ENCODE results near the gene NDUFA13.

Gene NDUFA13

DNA sequence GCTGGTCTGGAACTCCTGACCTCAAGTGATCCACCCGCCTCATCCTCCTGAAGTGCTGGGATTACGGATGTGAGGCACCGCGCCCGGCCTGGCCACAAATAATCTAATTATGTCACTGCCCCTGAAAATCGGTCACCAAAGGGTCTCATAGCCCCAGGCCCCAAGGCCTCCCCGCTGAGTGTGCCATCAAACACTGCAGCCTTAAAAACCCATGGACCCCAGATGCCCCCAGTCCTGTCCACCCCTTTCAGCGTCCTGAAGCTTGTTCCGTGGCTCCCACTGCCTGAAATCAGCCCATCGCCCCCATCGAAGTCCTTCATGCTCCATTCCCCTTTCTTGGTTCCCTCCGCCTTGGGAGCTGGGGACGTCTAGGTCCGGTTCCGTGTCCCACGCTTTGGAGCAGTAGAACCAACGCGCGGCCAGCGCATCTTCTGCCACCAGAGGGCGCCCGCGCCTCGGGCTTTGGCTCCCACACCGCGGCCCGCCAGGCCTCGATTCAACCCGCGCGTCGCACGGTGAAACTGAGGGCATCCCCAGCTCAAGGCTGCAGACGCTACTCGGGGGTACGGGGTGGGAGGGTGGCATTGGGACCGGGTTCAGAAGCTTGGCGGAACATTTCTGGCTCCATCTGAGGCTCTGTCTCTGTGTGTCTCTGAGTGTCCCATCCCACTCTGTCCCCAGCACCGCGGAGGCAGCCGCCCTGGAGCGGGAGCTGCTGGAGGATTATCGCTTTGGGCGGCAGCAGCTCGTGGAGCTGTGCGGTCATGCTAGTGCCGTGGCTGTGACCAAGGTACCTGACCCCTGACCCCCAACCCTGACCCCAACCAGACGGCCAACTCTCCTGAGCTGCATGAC is 16.2 kb downstream of the NDUFA13 start:
- Histone ChIP-seq H3K4me2 (no peak overlapping the region), H3K4me3 (IDR thresholded peaks at IDR 0.05; ENCODE audit: insufficient read depth, low read depth, low read length) (no peak overlapping the region), H3K27ac (no peak overlapping the region), H3K27me3 (ENCODE audit: insufficient read depth, low read depth) (no peaks in the 10 kb centered on the region), H3K4me1 (ENCODE audit: low read depth, poor library complexity, severe bottlenecking) (no peaks in the 10 kb centered on the region), H3K9ac (no peak overlapping the region), H3K36me3 (ENCODE audit: insufficient read depth) (no peaks in the 10 kb centered on the region), H2AFZ (ENCODE audit: low read depth) (no peak overlapping the region), H3K79me2 (ENCODE audit: insufficient read depth, low read depth) (no peaks in the 10 kb centered on the region), H4K20me1 (ENCODE audit: insufficient read depth) (no peaks in the 10 kb centered on the region)
- TF ChIP-seq, protein P1, sequence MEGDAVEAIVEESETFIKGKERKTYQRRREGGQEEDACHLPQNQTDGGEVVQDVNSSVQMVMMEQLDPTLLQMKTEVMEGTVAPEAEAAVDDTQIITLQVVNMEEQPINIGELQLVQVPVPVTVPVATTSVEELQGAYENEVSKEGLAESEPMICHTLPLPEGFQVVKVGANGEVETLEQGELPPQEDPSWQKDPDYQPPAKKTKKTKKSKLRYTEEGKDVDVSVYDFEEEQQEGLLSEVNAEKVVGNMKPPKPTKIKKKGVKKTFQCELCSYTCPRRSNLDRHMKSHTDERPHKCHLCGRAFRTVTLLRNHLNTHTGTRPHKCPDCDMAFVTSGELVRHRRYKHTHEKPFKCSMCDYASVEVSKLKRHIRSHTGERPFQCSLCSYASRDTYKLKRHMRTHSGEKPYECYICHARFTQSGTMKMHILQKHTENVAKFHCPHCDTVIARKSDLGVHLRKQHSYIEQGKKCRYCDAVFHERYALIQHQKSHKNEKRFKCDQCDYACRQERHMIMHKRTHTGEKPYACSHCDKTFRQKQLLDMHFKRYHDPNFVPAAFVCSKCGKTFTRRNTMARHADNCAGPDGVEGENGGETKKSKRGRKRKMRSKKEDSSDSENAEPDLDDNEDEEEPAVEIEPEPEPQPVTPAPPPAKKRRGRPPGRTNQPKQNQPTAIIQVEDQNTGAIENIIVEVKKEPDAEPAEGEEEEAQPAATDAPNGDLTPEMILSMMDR (conservative IDR thresholded peaks at IDR 0.05; ENCODE audit: low read depth, low read length), result peak; percentile 75

DNA sequence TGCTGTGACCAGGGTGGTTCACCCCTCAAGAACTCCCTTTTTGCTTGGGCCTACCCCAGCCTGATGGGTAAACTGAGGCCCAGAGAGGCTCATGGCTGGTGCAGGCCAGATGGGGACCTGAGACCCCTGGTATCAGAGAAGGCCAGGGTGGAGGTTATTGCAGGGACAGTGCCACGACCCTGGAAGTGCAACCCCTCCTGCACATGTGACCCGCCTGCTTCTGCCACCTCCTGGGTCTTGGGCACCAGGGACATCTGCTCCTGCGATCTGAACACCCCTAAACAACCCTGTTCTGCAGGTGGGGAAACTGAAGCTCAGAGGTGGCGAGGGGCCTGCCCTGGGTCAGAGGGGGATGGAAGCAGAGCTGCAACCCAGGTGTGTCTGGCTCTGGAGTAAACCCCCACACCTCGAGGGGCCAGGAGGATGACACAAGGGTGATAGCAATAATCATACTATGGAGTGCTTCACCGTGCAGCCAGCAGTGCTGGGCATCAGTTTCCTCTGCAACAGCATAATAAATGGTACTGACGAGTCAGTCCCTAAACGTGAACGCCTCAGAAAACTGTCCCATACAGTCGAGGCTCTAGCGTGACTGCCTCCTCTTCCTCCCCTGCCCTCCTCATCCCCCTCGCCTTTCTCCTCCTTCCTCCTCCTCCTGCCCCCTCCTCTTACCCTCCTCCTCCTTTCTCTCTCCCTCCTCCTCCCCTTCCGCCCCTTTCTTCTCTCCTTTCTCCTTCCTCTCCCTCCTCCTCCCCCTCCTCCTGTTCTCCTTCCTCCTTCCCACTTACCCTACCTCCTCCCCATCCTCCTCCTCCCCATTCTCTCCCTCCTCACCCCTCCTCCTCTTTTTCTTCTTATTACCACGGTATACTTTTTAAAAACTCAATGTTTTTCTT is 17.0 kb downstream of the NDUFA13 start:
- no peaks in the 10 kb centered on the region for H3K4me1 ChIP-seq (ENCODE audit: low read depth, poor library complexity, severe bottlenecking)
- no peak overlapping the region for H3K27ac ChIP-seq
- H2AFZ ChIP-seq (ENCODE audit: low read depth), result no peak overlapping the region
- H3K36me3 ChIP-seq (ENCODE audit: insufficient read depth), result no peaks in the 10 kb centered on the region
- no peak overlapping the region for H3K4me3 ChIP-seq (IDR thresholded peaks at IDR 0.05; ENCODE audit: insufficient read depth, low read depth, low read length)
- TF ChIP-seq, protein P1 (conservative IDR thresholded peaks at IDR 0.05; ENCODE audit: low read depth, low read length), result no peak
- no peaks in the 10 kb centered on the region for H3K79me2 ChIP-seq (ENCODE audit: insufficient read depth, low read depth)
- no peak overlapping the region for H3K9ac ChIP-seq
- H3K27me3 ChIP-seq (ENCODE audit: insufficient read depth, low read depth), result no peaks in the 10 kb centered on the region
- no peaks in the 10 kb centered on the region for H4K20me1 ChIP-seq (ENCODE audit: insufficient read depth)
- no peak overlapping the region for H3K4me2 ChIP-seq

DNA sequence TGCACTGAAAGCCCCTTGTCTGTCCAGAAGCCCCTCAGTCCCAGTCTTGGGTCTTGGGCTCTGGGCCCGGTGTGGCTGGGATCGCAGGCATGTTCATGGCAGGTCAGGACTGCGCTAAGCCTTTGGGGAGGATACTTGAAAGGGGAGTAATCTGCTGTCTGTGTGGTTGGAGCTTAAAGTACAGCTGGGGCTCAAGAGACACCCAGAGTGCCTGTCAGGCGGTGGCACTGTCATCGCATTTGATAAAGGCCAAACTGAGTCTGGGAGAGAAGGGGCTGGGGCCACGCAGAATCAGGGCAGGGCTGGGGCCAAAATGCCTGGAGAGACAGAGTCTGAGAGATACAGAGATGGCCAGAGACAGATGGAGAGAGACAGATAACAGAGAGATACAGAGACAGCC is 17.8 kb downstream of the NDUFA13 start:
- Histone ChIP-seq H3K36me3 (ENCODE audit: insufficient read depth) (no peaks in the 10 kb centered on the region), H3K4me1 (ENCODE audit: low read depth, poor library complexity, severe bottlenecking) (no peaks in the 10 kb centered on the region), H3K4me2 (no peak overlapping the region), H3K27me3 (ENCODE audit: insufficient read depth, low read depth) (no peaks in the 10 kb centered on the region), H3K79me2 (ENCODE audit: insufficient read depth, low read depth) (no peaks in the 10 kb centered on the region), H2AFZ (ENCODE audit: low read depth) (no peak overlapping the region), H3K9ac (no peak overlapping the region), H3K27ac (no peak overlapping the region), H3K4me3 (IDR thresholded peaks at IDR 0.05; ENCODE audit: insufficient read depth, low read depth, low read length) (no peak overlapping the region), H4K20me1 (ENCODE audit: insufficient read depth) (no peaks in the 10 kb centered on the region)
- TF ChIP-seq, protein P1 (conservative IDR thresholded peaks at IDR 0.05; ENCODE audit: low read depth, low read length), result no peak

DNA sequence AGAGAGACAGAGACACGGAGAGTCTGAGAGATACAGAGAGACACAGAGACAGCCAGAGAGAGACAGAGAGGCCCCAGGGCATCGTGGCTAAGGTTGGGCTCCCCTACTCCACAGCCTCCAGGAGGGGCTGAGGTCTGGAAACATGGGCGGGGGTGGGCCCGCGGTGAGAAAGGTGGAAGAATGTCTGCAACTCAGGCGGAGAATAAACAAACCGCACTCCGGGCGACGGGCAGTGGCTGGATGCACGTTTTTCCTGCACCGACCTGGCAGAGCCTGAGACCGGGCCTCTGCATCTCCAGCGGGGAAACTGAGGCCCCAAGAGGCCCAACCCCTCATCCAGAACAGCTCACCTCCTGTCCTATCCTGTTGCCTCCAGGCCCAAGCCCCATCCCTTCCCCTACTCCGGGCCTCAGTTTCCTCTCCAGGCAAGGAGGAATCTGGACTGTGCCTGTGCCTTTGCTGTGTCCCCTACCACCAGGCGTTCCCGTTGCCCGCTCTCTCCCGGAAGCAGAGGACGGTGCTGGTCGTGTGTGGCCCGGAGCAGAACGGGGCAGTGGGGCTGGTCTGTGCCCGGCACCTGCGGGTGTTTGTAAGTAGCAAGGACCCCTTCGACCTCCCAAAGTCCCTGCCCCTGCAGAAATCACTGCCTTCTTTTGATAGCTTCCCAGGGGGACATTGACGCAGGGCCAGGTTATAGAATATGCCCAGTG is 18.7 kb downstream of the NDUFA13 start:
- H3K27ac ChIP-seq, result no peak overlapping the region
- H3K27me3 ChIP-seq (ENCODE audit: insufficient read depth, low read depth), result no peaks in the 10 kb centered on the region

More for the DNA sequence above, 18.7 kb downstream of the NDUFA13 start:
- Histone ChIP-seq H3K79me2 (ENCODE audit: insufficient read depth, low read depth) (no peaks in the 10 kb centered on the region), H2AFZ (ENCODE audit: low read depth) (no peak overlapping the region), H3K4me2 (no peak overlapping the region), H4K20me1 (ENCODE audit: insufficient read depth) (no peaks in the 10 kb centered on the region), H3K4me1 (ENCODE audit: low read depth, poor library complexity, severe bottlenecking) (no peaks in the 10 kb centered on the region), H3K4me3 (IDR thresholded peaks at IDR 0.05; ENCODE audit: insufficient read depth, low read depth, low read length) (no peak overlapping the region), H3K36me3 (ENCODE audit: insufficient read depth) (no peaks in the 10 kb centered on the region), H3K9ac (no peak overlapping the region)
- TF ChIP-seq, protein P1 (conservative IDR thresholded peaks at IDR 0.05; ENCODE audit: low read depth, low read length), result no peak

Data from KMS-11 (cell line).